Stimulated activated CD8-positive, alpha-beta memory T cell treated with anti-CD3 and anti-CD28 coated beads, Interleukin-15, amount 100 ng/mL, for 4 hours (primary cell): ENCODE results near the gene UGT1A3.

Source experiments
- DNase-seq, 2 donors: peaks; one replicate each; pipeline ENCODE4 v3.0.0-alpha.2; 2020; ENCODE audit warnings: low read depth in 2 of 2

Gene UGT1A3

DNA sequence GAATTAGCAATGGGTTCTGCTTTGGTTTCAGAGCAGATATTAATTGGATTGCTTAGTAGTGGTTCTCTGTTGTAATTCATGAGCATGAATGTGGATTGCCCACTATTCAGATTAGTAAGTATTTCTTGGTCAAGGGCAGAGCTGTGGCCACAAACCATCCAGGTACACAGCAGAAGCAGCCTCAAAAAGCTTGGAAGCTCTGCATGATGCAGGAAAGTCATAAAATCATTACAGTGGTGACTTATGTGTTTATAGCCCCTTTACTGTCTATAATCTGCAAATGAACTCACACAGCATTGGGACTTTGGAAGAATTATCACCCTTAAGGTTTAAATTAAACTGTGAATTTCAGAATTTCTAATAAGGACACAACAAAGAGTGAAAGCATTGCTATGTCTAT lies 29.3 kb downstream of the UGT1A3 start:
- no peak for DNase-seq

GRCh38 chr2:233758849-233759248 lies 30.0 kb downstream of the UGT1A3 start:
- no peak for DNase-seq

DNA sequence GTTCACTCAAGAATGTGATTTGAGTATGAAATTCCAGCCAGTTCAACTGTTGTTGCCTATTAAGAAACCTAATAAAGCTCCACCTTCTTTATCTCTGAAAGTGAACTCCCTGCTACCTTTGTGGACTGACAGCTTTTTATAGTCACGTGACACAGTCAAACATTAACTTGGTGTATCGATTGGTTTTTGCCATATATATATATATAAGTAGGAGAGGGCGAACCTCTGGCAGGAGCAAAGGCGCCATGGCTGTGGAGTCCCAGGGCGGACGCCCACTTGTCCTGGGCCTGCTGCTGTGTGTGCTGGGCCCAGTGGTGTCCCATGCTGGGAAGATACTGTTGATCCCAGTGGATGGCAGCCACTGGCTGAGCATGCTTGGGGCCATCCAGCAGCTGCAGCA lies 31.2 kb downstream of the UGT1A3 start, which contains the start of gene UGT1A1:
UGT1A1 (plus strand) TSS at position 228 of the 400 bp plus-strand sequence; CDS start at position 246, 18 bp downstream.
- DNase-seq = no peak

GRCh38 chr2:233761040-233761769 lies 32.4 kb downstream of the UGT1A3 start:
- DNase-seq = no peak

DNA sequence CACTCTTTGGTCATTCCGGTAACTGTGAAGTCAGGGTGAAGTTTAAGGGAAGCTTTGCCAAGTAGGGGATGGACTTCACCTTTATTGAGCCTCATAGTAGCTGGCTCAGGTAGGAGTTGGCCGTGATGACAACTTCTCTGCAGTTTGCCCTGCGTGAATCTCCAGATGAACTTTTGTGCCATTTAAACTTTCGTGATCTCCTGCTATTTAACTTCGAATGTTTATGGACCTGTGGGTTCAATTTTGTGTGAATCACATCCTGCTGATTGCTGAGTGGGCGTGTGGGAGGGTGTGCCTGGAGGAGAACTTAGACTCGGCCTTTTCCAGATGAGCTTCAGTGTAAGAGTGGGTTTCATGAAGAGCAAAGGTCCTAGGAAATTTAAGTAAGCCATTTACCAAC lies 35.4 kb downstream of the UGT1A3 start:
- no peak for DNase-seq

GRCh38 chr2:233764761-233765160 lies 35.9 kb downstream of the UGT1A3 start:
- DNase-seq = no peak

GRCh38 chr2:233766416-233766815 lies 37.6 kb downstream of the UGT1A3 start:
- no peak for DNase-seq

DNA sequence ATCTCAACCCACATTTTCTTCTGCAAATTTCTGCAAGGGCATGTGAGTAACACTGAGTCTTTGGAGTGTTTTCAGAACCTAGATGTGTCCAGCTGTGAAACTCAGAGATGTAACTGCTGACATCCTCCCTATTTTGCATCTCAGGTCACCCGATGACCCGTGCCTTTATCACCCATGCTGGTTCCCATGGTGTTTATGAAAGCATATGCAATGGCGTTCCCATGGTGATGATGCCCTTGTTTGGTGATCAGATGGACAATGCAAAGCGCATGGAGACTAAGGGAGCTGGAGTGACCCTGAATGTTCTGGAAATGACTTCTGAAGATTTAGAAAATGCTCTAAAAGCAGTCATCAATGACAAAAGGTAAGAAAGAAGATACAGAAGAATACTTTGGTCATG lies 39.2 kb downstream of the UGT1A3 start:
- no peak for DNase-seq

GRCh38 chr2:233769260-233769659 lies 40.4 kb downstream of the UGT1A3 start:
- no peak for DNase-seq

- no peak for DNase-seq
Measured at GRCh38 chr2:233772153-233772552, 43.3 kb downstream of the UGT1A3 start.

GRCh38 chr2:233772583-233772982 lies 43.7 kb downstream of the UGT1A3 start:
- no peak for DNase-seq

GRCh38 chr2:233773854-233774253 lies 45.0 kb downstream of the UGT1A3 start:
- no peak for DNase-seq

GRCh38 chr2:233775414-233775813 lies 46.6 kb downstream of the UGT1A3 start:
- no peak for DNase-seq

DNA sequence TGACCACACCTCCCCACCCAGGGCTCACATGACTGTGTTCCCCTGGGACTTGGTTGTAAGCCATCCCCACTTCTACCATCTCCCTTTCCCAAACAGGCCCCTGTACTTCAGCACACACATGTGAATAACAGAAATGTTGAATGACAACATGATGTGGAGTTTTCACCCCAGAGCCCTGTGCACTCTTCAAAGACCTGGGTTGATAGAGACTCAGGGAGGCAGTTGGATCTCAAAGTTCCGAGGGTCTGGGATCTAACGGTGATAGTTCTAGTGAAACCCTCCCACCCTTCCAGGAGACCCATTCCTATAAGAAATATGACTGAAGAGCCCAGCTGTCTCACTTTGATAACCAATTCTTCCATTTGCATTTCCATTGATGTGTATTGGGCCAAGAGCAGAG lies 49.2 kb downstream of the UGT1A3 start, which contains the start of gene MROH2A:
MROH2A (plus strand) TSS at position 301 of the 400 bp plus-strand sequence. CDS start 1,029 bp downstream, outside the sequence.
- DNase-seq = no peak

GRCh38 chr2:233779722-233780121 lies 50.9 kb downstream of the UGT1A3 start:
- DNase-seq = no peak

DNA sequence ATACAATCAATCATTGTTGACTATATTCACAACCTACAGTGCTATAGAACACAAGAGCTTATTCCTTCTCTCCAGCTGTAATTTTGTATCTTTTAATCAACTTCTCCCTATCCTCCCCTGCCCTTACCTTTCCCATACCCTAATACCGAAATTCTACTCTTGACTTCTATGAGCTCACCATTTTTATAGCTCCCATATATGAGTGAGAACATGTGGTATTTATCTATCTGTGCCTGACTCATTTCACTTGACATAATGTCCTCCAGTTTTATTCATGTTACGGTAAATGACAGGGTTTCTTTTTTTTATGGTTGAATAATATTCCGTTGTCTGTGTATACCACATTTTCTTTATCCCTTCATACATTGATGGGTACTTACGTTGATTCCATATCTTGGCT lies 51.9 kb downstream of the UGT1A3 start:
- DNase-seq = no peak

DNA sequence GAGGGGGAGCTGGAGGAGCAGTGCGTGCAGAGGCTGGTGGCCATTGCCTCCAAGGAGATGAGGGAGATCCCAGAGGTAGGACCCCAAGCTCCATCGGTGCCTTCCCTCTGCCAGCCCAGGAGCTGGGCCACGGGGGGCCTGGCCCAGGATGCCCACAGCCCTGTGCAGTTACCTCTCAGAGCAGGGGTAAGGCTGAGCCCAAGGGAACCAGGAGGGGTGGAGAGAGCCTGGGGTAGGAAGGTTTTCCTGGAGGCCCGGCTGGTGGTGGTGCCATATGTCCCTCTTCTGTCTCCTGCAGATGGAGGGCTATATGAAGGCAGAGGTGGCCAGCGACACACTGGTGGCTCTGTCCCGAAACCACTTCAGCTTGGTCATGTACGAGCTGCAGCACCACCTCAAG lies 60.7 kb downstream of the UGT1A3 start:
- DNase-seq = no peak

- DNase-seq = no peak
Measured at GRCh38 chr2:233791151-233791882, 62.5 kb downstream of the UGT1A3 start.

DNA sequence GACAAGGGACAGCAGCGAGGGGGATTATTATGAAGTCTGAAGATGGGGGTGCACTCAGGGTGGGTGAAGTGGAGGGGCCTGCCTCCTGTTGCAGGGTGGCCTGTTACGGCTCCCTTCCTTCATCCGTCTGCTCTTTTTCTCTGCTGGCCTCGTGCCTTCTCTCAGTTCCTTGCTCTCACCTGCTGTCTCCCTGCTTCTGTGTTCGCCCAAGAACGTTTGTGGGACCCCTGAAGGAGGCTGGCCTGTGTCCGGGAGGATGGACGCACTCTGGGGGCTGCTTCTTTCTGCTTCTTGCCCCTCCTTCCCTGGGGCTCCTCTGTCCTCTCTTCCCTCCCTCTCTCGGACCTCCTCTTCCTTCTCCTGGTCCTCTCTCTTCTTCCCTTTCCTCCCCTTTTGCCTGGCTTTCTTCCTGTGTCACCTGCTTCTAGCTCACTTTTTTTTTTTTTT lies 63.1 kb downstream of the UGT1A3 start:
- DNase-seq = no peak

DNA sequence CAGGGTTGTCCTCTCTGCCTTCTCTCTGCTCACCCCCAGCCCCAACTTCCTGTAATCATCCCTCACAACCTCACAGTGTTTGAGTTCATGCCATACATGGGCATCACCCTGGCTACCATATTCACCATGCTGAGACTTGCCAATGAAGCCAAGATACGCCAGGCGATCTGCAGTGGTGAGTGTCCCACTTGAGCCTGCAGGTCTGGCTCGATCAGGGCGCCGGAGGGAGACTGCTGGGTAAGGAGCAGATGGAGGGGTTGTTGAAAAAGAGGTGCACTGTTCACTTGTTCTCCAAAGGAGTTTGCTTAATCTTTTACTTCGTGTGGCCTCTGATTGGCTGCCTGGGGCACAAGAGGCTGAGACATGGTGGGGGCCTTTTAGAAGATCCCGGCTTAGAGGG lies 63.9 kb downstream of the UGT1A3 start:
- no peak for DNase-seq

DNA sequence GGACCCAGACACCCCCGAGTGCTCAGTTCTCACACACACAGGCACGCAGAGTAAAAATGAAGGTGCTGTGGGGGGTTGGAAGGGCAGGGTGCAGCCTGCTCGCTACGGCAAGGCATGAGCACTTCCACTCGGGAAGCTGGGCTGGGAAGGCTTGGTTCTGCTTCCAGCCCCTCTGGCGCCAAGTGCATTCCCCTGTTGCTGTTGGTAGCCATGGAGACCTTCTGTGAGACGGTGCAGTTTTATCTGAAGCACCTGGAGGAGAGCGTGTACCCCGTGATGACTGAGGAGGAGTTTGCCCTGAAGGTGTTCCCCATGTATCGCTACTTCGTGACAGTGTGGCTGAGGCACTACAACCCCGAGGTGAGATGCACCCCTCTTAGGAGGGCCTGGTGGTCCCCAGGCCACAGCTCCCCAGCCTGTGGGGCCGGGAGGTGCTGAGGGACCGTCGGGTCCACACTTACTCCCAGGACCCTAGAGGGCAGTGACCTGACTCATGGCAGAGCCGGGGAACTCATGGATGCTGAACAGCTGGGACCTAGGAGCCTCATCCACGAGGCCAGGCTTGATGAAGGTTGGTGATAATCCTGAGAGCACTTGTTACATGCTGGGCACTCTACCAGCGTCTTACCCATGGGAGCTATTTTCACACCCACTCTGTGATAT lies 64.8 kb downstream of the UGT1A3 start:
- no peak for DNase-seq

DNA sequence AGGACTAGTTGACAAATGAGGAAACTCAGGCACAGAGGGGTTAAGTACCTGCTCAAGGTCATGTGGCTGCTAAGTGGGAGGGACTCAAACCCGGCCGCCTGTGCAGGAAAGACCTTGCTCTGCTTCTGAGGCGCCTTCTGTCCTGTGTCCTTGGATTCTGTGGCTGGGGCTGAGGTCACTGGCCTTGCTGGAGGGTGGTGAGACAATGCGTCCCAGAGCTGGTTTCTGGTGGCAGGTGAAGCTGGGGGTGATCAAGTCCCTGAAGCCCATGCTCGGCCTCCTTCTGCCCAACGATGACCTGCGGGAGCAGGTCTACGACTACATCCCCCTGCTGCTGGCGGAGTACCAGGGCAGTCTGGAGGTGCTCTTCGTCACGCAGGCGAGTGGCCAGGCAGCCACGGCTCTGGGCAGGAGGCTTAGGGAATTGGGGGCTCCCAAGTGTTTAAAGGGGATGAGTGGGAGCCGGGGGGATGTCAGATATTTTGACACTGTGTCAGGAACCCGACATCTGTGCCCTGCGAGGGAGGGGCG lies 65.4 kb downstream of the UGT1A3 start:
- no peak for DNase-seq
